GM12891 (cell line): ENCODE results near the gene GMPPB.

Experiments
- PAX5 ChIP-seq: IDR thresholded peaks from 2 replicates; pipeline ENCODE4 v1.6.1; 2011; ENCODE audit warnings: low read length, moderate library complexity, mild to moderate bottlenecking; ENCODE audit not compliant: insufficient read depth, severe bottlenecking
- POLR2A ChIP-seq: IDR thresholded peaks from 2 replicates; pipeline ENCODE4 v1.6.1; 2011; ENCODE audit warnings: low read depth, low read length, control low read depth
- POLR2AphosphoS5 ChIP-seq: IDR thresholded peaks from 2 replicates; pipeline ENCODE4 v1.6.1; 2011; ENCODE audit warnings: low read depth, low read length, control low read depth
- TAF1 ChIP-seq: IDR thresholded peaks from 2 replicates; pipeline ENCODE4 v1.6.1; 2011; ENCODE audit warnings: low read depth, low read length, control low read depth

DNA sequence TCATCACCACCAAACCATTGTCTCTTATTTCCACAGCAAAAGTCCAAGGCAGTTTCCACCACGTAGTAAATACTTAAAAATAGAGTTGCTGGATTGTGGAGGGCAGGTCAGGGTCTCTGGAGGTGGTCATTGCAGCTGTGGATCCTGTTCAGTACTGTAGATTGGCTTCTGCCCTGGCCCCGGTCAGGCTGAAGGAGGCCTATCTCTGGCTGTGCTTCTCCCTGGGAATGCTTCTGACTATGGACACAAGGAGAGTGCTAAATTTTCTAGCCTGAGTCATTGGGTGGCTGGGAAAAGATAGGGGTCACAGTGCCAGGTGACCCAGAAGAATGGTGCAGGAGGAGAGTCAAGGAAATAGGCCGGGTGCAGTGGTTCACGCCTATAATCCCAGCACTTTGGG, 26.3 kb upstream of the GMPPB start:
- TF ChIP-seq POLR2A, result no peak
- no peak for TF ChIP-seq POLR2AphosphoS5
- no peak for TF ChIP-seq TAF1
- no peak for TF ChIP-seq PAX5
